ENCODE results near the gene ODAM. TPM values are rescaled to one million over a fixed set of nuclear protein-coding genes. Genes with fewer than 3 reads are reported as not detected.

Gene ODAM
- total and polyA plus RNA-seq, 2 of the 8 experiments (the other 6 are each of a cell fraction or from before 2014, with no cell fraction given): 0.21 TPM; not detected in 1

DNA sequence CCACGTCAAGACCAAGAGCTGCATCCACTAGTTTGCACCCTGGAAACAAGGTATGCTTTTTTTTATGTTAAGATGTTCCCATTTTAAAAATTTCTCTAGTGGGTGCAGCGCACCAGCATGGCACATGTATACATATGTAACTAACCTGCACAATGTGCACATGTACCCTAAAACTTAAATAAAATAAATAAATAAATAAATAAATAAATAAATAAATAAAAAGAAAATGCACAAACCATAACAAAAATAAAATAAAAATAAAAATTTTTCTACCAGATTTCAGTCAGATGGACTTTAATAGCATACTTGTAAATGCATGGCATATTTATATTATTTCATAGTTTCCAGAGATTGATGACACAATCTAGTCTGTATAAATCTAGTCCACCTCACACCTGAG lies 43.4 kb upstream of the ODAM start:
- Histone ChIP-seq H4K5ac (ENCODE audit: insufficient read length, low read depth, low read length) (no peak overlapping the region), H3K23ac (ENCODE audit: insufficient read length) (no peak overlapping the region), H4K20me1 (replicated peaks in 1 of 2; ENCODE audit: control insufficient read depth in 1 of 2, insufficient read depth in 2 of 2, low read length in 2 of 2) (no peaks in the 10 kb centered on the region), H2AK5ac (ENCODE audit: low read depth, low read length) (no peak overlapping the region), H3K4me2 (ENCODE audit: insufficient read depth in 1 of 2, low read depth in 2 of 2, low read length in 2 of 2) (no peak overlapping the region), H3K36me3 (ENCODE audit: control insufficient read depth in 2 of 4, insufficient read depth in 4 of 4, low read length in 3 of 4) (no peaks in the 10 kb centered on the region), H4K91ac (replicated peaks; ENCODE audit: insufficient read length, low read length) (no peak overlapping the region), H3K4ac (replicated peaks; ENCODE audit: insufficient read length, low read depth, low read length) (no peak overlapping the region), H4K8ac (ENCODE audit: extremely low read depth, insufficient read depth, low read length) (no peak overlapping the region), H3K4me1 (replicated peaks in 1 of 4; ENCODE audit: control insufficient read depth in 3 of 4, insufficient read depth in 4 of 4, low read length in 3 of 4) (no peaks in the 10 kb centered on the region), H3K23me2 (ENCODE audit: low read depth, low read length) (peaks cover 1% of the 10 kb centered on the region; the same call in 1 of the 2 replicates), H3K9me3 (ENCODE audit: insufficient read depth in 2 of 2, low read depth in 1 of 2, low read length in 1 of 2) (no peaks in the 10 kb centered on the region; a peak in 1 of 4 replicates), H2BK12ac (ENCODE audit: low read depth, low read length) (no peak overlapping the region), H2BK5ac (ENCODE audit: low read depth, low read length) (no peak overlapping the region), H3K79me2 (ENCODE audit: control insufficient read depth in 1 of 2, insufficient read depth in 2 of 2, low read length in 2 of 2) (no peaks in the 10 kb centered on the region), H3K9ac (replicated peaks in 1 of 4; ENCODE audit: extremely low read depth in 1 of 4, low read depth in 3 of 4, low read length in 3 of 4) (no peak overlapping the region), H2BK20ac (ENCODE audit: low read length) (no peak overlapping the region), H3K4me3 (ENCODE audit: extremely low read depth in 1 of 4, insufficient read depth in 2 of 4, low read depth in 3 of 4, low read length in 4 of 4) (no peak overlapping the region), H2BK120ac (replicated peaks; ENCODE audit: low read depth, low read length) (no peak overlapping the region), H3K79me1 (ENCODE audit: low read depth, low read length) (no peaks in the 10 kb centered on the region), H2AFZ (ENCODE audit: low read length) (no peak overlapping the region), H3K14ac (ENCODE audit: insufficient read length) (no peak overlapping the region), H3K27ac (ENCODE audit: low read depth, low read length) (no peak overlapping the region), H3K18ac (ENCODE audit: extremely low read depth, low read length) (no peak overlapping the region), H3K27me3 (replicated peaks in 1 of 4; ENCODE audit: control insufficient read depth in 3 of 4, extremely low read depth in 1 of 4, insufficient read depth in 3 of 4, low read length in 3 of 4) (no peaks in the 10 kb centered on the region), H2BK15ac (ENCODE audit: low read length) (no peak overlapping the region), H3K56ac (replicated peaks; ENCODE audit: insufficient read length, low read depth, low read length) (no peak overlapping the region)
- ChIA-PET POLR2A (ENCODE audit: partially characterized antibody) (no interaction called here), CTCF (ENCODE audit: partially characterized antibody) (no interaction called here)
- 87% methylated on average over 2 of the region's 2 CpGs; no CpG with 5 or more reads in 1 of the 2 experiments for WGBS, 2 experiments (ENCODE audit: extremely low coverage in 1 of 2, insufficient coverage in 1 of 2, insufficient read length in 1 of 2, insufficient replicate concordance in 2 of 2, low coverage in 1 of 2, low lambda C conversion rate in 2 of 2, missing lambda C conversion rate in 1 of 2)
- DNase-seq (ENCODE audit: low read depth in 1 of 2, low spot score in 2 of 2): no peak
- FAIRE-seq: no peak
- TF ChIP-seq POU5F1 (IDR thresholded peaks at IDR 0.05; ENCODE audit: low read depth, low read length): no peak
- TF ChIP-seq BRCA1 (IDR thresholded peaks at IDR 0.05; ENCODE audit: low read depth, low read length): no peak
- no peak for TF ChIP-seq EGR1 (IDR thresholded peaks at IDR 0.05; ENCODE audit: borderline replicate concordance, low read depth, low read length)
